CD4-positive, CD25-positive, alpha-beta regulatory T cell (primary cell): ENCODE data around the gene PES1. TPM values are rescaled to one million over a fixed set of nuclear protein-coding genes. Genes with fewer than 3 reads are reported as not detected.

Experiments
- ATAC-seq, 2 donors: fragments of 150-1000 bp; cut with Tn5 transposase; one replicate each; pipeline ENCODE4 v1.10.0; 2021; ENCODE audit warnings: low read depth in 2 of 2, moderate number of reproducible peaks in 2 of 2, moderate library complexity in 1 of 2
- DNase-seq, 3 donors: peaks; one replicate each; pipeline versions ENCODE4 v3.0.0 to v3.0.0-alpha.2; 2012 to 2022; ENCODE audit warnings: mixed read lengths in 1 of 3
- H3K27ac ChIP-seq: one replicate; pipeline ENCODE4 v1.7.0; 2013; ENCODE audit warnings: mild to moderate bottlenecking, low read length; ENCODE audit not compliant: insufficient read depth, poor library complexity, severe bottlenecking
- H3K27me3 ChIP-seq: one replicate; pipeline ENCODE4 v1.7.0; 2013; ENCODE audit warnings: low read length; ENCODE audit not compliant: control insufficient read depth, insufficient read depth
- H3K36me3 ChIP-seq: one replicate; pipeline ENCODE4 v1.7.0; 2013; ENCODE audit warnings: mild to moderate bottlenecking, low read length, moderate library complexity; ENCODE audit not compliant: control insufficient read depth, insufficient read depth
- H3K4me1 ChIP-seq: 2 replicates; pipeline ENCODE4 v1.7.0; 2013; ENCODE audit warnings: mild to moderate bottlenecking, low read length; ENCODE audit not compliant: insufficient read depth, control insufficient read depth, poor library complexity, severe bottlenecking
- H3K4me3 ChIP-seq: one replicate; pipeline ENCODE4 v1.7.0; 2013; ENCODE audit warnings: low read depth, mild to moderate bottlenecking, low read length, moderate library complexity
- H3K9me3 ChIP-seq, 2 experiments: 1 replicate in 1 of 2; 2 replicates in 1 of 2; pipeline ENCODE4 v1.7.0; 2013; ENCODE audit warnings: low read length in 2 of 2, mild to moderate bottlenecking in 1 of 2, moderate library complexity in 1 of 2; ENCODE audit not compliant: control insufficient read depth in 2 of 2
- H3K27ac Mint-ChIP-seq, 3 donors: one replicate each; pipeline ENCODE4 v1.8.0; 2020 to 2022; ENCODE audit warnings: mild to moderate bottlenecking in 3 of 3, mixed read lengths in 3 of 3, moderate library complexity in 2 of 3
- H3K27me3 Mint-ChIP-seq: one replicate; pipeline ENCODE4 v1.8.0; 2022; ENCODE audit warnings: mild to moderate bottlenecking, mixed read lengths
- H3K36me3 Mint-ChIP-seq: one replicate; pipeline ENCODE4 v1.8.0; 2020; ENCODE audit warnings: mixed read lengths
- H3K4me1 Mint-ChIP-seq, 4 donors: one replicate each; pipeline ENCODE4 v1.8.0; 2020 to 2022; ENCODE audit warnings: mixed read lengths in 4 of 4, mild to moderate bottlenecking in 1 of 4
- H3K4me3 Mint-ChIP-seq, 4 donors: one replicate each; pipeline ENCODE4 v1.8.0; 2020 to 2022; ENCODE audit warnings: mild to moderate bottlenecking in 4 of 4, mixed read lengths in 4 of 4, moderate library complexity in 3 of 4
- H3K9me3 Mint-ChIP-seq, 7 donors: one replicate each; pipeline ENCODE4 v1.8.0; 2020 to 2022; ENCODE audit warnings: mixed read lengths in 7 of 7, mild to moderate bottlenecking in 3 of 7, moderate library complexity in 2 of 7
- polyA plus RNA-seq, 4 donors: library from polyadenylated mRNA; unstranded; fragments of 300-500 nt; fragmentation: Illumina TruSeq; gene quantifications; one replicate each; pipeline ENCODE4 v1.2.3, GENCODE V29; 2021
- total RNA-seq: library from RNA; stranded (reverse); gene quantifications from one replicate; pipeline ENCODE4 v1.2.3, GENCODE V29; 2022

PES1 gene
- total and polyA plus RNA-seq, 5 donors from 2014 or later = 35.2 to 47.9 (median 36.8) TPM

DNA sequence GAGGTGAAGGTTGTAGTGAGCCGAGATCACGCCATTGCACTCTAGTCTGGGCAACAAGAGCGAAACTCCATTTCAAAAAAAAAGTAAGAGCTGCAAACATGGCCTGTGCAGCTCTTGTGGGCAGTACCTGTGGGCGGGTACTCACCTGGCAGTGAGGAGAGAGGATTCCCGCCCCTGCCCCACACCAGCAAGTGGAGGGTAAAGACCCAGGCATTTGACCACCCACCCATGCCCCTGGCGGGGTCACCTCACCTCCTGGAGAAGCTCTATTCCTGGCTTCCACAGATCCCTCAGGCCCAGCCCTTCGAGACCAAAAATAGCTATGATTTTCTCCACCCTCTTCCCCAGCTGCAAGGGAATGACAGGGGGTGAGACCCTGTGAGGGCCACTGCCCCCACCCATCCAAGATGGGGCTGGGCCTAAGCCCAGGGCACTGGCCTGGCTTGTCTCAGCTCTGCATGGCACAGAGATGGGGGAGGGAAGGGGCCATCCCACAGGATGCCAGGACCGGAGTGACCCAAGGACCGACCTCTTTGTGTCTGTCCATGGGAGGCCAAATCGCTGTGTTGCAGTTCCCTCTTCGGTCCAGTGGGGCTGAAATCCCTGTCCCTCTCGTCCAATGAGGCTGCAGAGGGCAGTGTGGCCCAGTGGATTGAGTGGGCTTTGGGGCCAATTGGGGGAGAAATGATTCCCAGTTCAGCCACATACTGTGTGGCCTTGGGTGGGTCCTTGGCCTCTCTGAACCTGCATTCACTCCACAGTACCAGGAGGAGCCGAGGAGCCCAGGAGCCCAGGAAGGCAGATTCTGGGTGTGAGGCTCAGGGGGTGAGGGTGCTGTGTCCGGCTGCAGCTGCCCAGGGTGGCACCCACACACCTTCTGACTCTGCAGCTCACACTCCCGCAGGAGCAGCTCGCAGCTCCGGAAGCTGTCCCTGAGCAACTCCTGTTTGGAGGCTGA lies 59.8 kb downstream of the PES1 start:
- H3K4me1 ChIP-seq = no peaks in the 10 kb centered on the region
- Mint-ChIP-seq H3K27me3 (no peaks in the 10 kb centered on the region), H3K27ac (no peak overlapping the region), H3K4me1 (peaks cover 0 to 2% (median 0%) of the 10 kb centered on the region in 4 donors), H3K36me3 (no peaks in the 10 kb centered on the region), H3K4me3 (no peak overlapping the region), H3K9me3 (peaks cover 0 to 1% (median 0%) of the 10 kb centered on the region in 7 donors)
- no peak overlapping the region for H3K4me3 ChIP-seq
- DNase-seq = no peak
- H3K36me3 ChIP-seq = no peaks in the 10 kb centered on the region
- no peak overlapping the region for H3K27ac ChIP-seq
- no peaks in the 10 kb centered on the region for H3K27me3 ChIP-seq
- H3K9me3 ChIP-seq = no peaks in the 10 kb centered on the region
- ATAC-seq = no peak

DNA sequence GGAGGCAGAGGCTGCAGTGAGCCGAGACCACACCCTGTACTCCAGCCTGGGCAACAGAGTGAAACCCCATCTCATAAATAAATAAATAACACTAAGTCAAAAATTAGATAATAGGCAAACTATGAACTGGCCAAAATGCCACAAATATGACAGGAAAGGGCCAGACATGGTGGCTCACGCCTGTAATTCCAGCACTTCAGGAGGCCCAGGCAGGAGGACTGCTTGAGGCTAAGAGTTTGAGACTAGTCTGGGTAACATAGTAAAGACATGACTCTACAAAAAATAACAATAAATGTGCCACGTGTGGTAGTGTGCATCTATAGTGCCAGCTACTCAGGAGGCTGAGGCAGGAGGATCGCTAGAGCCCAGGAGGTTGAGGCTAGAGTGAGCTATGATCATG lies 65.1 kb downstream of the PES1 start:
- H3K27ac Mint-ChIP-seq = no peak overlapping the region
- DNase-seq (no peak), ATAC-seq (no peak)
- H3K9me3 Mint-ChIP-seq = peaks cover 0 to 3% (median 1%) of the 10 kb centered on the region in 7 donors
- no peak overlapping the region for H3K4me3 Mint-ChIP-seq
- no peaks in the 10 kb centered on the region for H3K36me3 Mint-ChIP-seq
- Histone ChIP-seq H3K4me3 (no peak overlapping the region), H3K27ac (no peak overlapping the region), H3K36me3 (no peaks in the 10 kb centered on the region), H3K4me1 (no peaks in the 10 kb centered on the region), H3K9me3 (no peaks in the 10 kb centered on the region), H3K27me3 (peaks cover 3% of the 10 kb centered on the region)
- no peaks in the 10 kb centered on the region for H3K4me1 Mint-ChIP-seq
- peaks cover 11% of the 10 kb centered on the region for H3K27me3 Mint-ChIP-seq

Other genes with a start within 250 kb of the PES1 start
- gene SF3A1, start 235.0 kb downstream of the PES1 start, total RNA-seq = 389 TPM
- gene SF3A1, start 235.0 kb downstream of the PES1 start, polyA plus RNA-seq = 10 to 100 TPM; 66.6 to 78.6 (median 75.1) TPM
- gene CCDC157, start 234.9 kb downstream of the PES1 start, total RNA-seq = 7.1 TPM
- 1 to 10 TPM; 1.3 to 2.4 (median 1.9) TPM for gene CCDC157, start 234.9 kb downstream of the PES1 start, polyA plus RNA-seq
- gene RNF215, start 204.5 kb downstream of the PES1 start, total RNA-seq = 13.1 TPM
- under 1 TPM; 0.23 to 0.50 (median 0.42) TPM for gene RNF215, start 204.5 kb downstream of the PES1 start, polyA plus RNA-seq
- 69.0 TPM for gene SEC14L2, start 194.9 kb downstream of the PES1 start, total RNA-seq
- 1 to 10 TPM; 3.1 to 5.8 (median 3.7) TPM for gene SEC14L2, start 194.9 kb downstream of the PES1 start, polyA plus RNA-seq
- gene MTFP1, start 166.1 kb downstream of the PES1 start, total RNA-seq = 111 TPM
- 10 to 100 TPM; 38.3 to 48.9 (median 43.8) TPM for gene MTFP1, start 166.1 kb downstream of the PES1 start, polyA plus RNA-seq
- gene SEC14L3, start 119.9 kb downstream of the PES1 start, total RNA-seq = not detected
- gene SEC14L3, start 119.9 kb downstream of the PES1 start, polyA plus RNA-seq = not detected
- gene SEC14L4, start 86.2 kb downstream of the PES1 start, total RNA-seq = not detected
- gene SEC14L4, start 86.2 kb downstream of the PES1 start, polyA plus RNA-seq = not detected
- not detected for gene SEC14L6, start 45.2 kb downstream of the PES1 start, total RNA-seq
- gene SEC14L6, start 45.2 kb downstream of the PES1 start, polyA plus RNA-seq = under 1 TPM in 1 of 4 donors, not detected in 3; 0.09 TPM
- gene GAL3ST1, start 17.2 kb downstream of the PES1 start, total RNA-seq = 0.44 TPM
- gene GAL3ST1, start 17.2 kb downstream of the PES1 start, polyA plus RNA-seq = under 1 TPM in 1 of 4 donors, not detected in 3; 0.49 TPM
- gene TCN2, start 15.3 kb upstream of the PES1 start, total RNA-seq = 0.30 TPM
- gene TCN2, start 15.3 kb upstream of the PES1 start, polyA plus RNA-seq = 1 to 10 TPM in 2 of 4 donors, under 1 TPM in 2; 0.23 to 1.7 (median 0.99) TPM
- 14.5 TPM for gene SLC35E4, start 43.9 kb upstream of the PES1 start, total RNA-seq
- 1 to 10 TPM; 1.9 to 7.0 (median 4.1) TPM for gene SLC35E4, start 43.9 kb upstream of the PES1 start, polyA plus RNA-seq
- 15.5 TPM for gene DUSP18, start 76.0 kb upstream of the PES1 start, total RNA-seq
- gene DUSP18, start 76.0 kb upstream of the PES1 start, polyA plus RNA-seq = 10 to 100 TPM; 11.4 to 20.2 (median 12.8) TPM
- gene OSBP2, start 103.0 kb upstream of the PES1 start, total RNA-seq = 9.9 TPM
- 1 to 10 TPM in 2 of 4 donors, under 1 TPM in 2; 0.86 to 1.9 (median 1.3) TPM for gene OSBP2, start 103.0 kb upstream of the PES1 start, polyA plus RNA-seq